HUES64 (cell line): ENCODE measurements around the gene GAGE12E. TPM values are rescaled to one million over a fixed set of nuclear protein-coding genes. Genes with fewer than 3 reads are reported as not detected.
"Not testable (repeated sequence)": the region's sequence is repeated elsewhere in the genome, so short reads cannot be mapped to it uniquely, and the experiment has no call there.

Experiments used
- H3K27ac ChIP-seq: 2 replicates; pipeline ENCODE4 v1.7.0; 2013; ENCODE audit warnings: low read depth, low read length, inconsistent platforms
- H3K27me3 ChIP-seq: 2 replicates; pipeline ENCODE4 v1.6.1; 2013; ENCODE audit warnings: mild to moderate bottlenecking, low read length; ENCODE audit not compliant: insufficient read depth
- H3K36me3 ChIP-seq: 2 replicates; pipeline ENCODE4 v1.6.1; 2013; ENCODE audit warnings: mild to moderate bottlenecking, low read length; ENCODE audit not compliant: insufficient read depth
- H3K4me1 ChIP-seq: 2 replicates; pipeline ENCODE4 v1.6.1; 2013; ENCODE audit warnings: mild to moderate bottlenecking, low read length, moderate library complexity; ENCODE audit not compliant: insufficient read depth
- H3K4me3 ChIP-seq: 2 replicates; pipeline ENCODE4 v1.5.1; 2013; ENCODE audit warnings: mild to moderate bottlenecking, low read length, moderate library complexity
- H3K9ac ChIP-seq: 2 replicates; pipeline ENCODE4 v1.6.1; 2013; ENCODE audit warnings: mild to moderate bottlenecking, low read depth, low read length
- H3K9me3 ChIP-seq: 2 replicates; pipeline ENCODE4 v1.6.1; 2013; ENCODE audit warnings: low read depth, low read length; ENCODE audit not compliant: insufficient read depth
- whole genome bisulfite sequencing: fragments of 150-250, 120-280 bp; methylation state at CpG from one replicate; pipeline ENCODE4 v1.1.7; 2013; ENCODE audit warnings: missing lambda C conversion rate; 5-methylcytosine and 5-hydroxymethylcytosine counted together
- polyA plus RNA-seq, 2 experiments: library from polyadenylated mRNA; stranded (reverse); fragments of 50-300 nt; gene quantifications; one replicate each; pipeline ENCODE4 v1.2.3, GENCODE V29; 2013

GAGE12E gene, protein sequence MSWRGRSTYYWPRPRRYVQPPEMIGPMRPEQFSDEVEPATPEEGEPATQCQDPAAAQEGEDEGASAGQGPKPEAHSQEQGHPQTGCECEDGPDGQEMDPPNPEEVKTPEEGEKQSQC
- polyA plus RNA-seq (2013, experiment 1 of 2): not detected
- polyA plus RNA-seq (2013, experiment 2 of 2): not detected

DNA sequence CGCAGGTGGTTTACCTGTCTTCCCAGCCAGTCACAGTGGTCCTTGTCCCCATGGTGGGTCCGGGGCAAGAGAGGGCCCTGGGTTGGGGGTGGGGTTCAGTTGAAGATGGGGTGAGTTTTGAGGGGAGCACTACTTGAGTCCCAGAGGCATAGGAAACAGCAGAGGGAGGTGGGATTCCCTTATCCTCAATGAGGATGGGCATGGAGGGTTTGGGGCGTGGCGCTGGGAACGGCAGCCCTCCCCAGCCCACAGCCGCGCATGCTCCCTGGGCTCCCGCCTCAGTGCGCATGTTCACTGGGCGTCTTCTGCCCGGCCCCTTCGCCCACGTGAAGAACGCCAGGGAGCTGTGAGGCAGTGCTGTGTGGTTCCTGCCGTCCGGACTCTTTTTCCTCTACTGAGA, at the start of gene GAGE12E:
GAGE12E (plus strand) TSS at position 301 of the 400 bp plus-strand sequence. CDS start 1,155 bp downstream, outside the sequence.
- not testable (repeated sequence) for H3K9me3 ChIP-seq, H3K27ac ChIP-seq, H3K4me1 ChIP-seq, H3K4me3 ChIP-seq, H3K27me3 ChIP-seq, H3K9ac ChIP-seq, H3K36me3 ChIP-seq
- WGBS: no CpG with 5 or more reads among the region's 16 CpGs

DNA sequence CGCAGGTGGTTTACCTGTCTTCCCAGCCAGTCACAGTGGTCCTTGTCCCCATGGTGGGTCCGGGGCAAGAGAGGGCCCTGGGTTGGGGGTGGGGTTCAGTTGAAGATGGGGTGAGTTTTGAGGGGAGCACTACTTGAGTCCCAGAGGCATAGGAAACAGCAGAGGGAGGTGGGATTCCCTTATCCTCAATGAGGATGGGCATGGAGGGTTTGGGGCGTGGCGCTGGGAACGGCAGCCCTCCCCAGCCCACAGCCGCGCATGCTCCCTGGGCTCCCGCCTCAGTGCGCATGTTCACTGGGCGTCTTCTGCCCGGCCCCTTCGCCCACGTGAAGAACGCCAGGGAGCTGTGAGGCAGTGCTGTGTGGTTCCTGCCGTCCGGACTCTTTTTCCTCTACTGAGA, 19.2 kb upstream of the GAGE12E start, which contains the start of gene GAGE12C:
GAGE12C (plus strand) TSS at position 301 of the 400 bp plus-strand sequence. CDS start 1,155 bp downstream, outside the sequence.
- H3K27me3 ChIP-seq, H3K27ac ChIP-seq, H3K4me1 ChIP-seq, H3K4me3 ChIP-seq, H3K9ac ChIP-seq, H3K9me3 ChIP-seq, H3K36me3 ChIP-seq: not testable (repeated sequence)
- no CpG with 5 or more reads among the region's 16 CpGs for WGBS

DNA sequence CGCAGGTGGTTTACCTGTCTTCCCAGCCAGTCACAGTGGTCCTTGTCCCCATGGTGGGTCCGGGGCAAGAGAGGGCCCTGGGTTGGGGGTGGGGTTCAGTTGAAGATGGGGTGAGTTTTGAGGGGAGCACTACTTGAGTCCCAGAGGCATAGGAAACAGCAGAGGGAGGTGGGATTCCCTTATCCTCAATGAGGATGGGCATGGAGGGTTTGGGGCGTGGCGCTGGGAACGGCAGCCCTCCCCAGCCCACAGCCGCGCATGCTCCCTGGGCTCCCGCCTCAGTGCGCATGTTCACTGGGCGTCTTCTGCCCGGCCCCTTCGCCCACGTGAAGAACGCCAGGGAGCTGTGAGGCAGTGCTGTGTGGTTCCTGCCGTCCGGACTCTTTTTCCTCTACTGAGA, 9.7 kb upstream of the GAGE12E start, which contains the start of gene GAGE12D:
GAGE12D (plus strand) TSS at position 301 of the 400 bp plus-strand sequence. CDS start 1,155 bp downstream, outside the sequence.
- H3K9me3 ChIP-seq, H3K9ac ChIP-seq, H3K4me1 ChIP-seq, H3K4me3 ChIP-seq, H3K27me3 ChIP-seq, H3K36me3 ChIP-seq, H3K27ac ChIP-seq: not testable (repeated sequence)
- no CpG with 5 or more reads among the region's 16 CpGs for WGBS

DNA sequence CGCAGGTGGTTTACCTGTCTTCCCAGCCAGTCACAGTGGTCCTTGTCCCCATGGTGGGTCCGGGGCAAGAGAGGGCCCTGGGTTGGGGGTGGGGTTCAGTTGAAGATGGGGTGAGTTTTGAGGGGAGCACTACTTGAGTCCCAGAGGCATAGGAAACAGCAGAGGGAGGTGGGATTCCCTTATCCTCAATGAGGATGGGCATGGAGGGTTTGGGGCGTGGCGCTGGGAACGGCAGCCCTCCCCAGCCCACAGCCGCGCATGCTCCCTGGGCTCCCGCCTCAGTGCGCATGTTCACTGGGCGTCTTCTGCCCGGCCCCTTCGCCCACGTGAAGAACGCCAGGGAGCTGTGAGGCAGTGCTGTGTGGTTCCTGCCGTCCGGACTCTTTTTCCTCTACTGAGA, 9.5 kb downstream of the GAGE12E start, which contains the start of gene GAGE12F:
GAGE12F (plus strand) TSS at position 301 of the 400 bp plus-strand sequence. CDS start 1,155 bp downstream, outside the sequence.
- H3K9me3 ChIP-seq, H3K27me3 ChIP-seq, H3K4me3 ChIP-seq, H3K9ac ChIP-seq, H3K36me3 ChIP-seq, H3K27ac ChIP-seq, H3K4me1 ChIP-seq: not testable (repeated sequence)
- no CpG with 5 or more reads among the region's 16 CpGs for WGBS

DNA sequence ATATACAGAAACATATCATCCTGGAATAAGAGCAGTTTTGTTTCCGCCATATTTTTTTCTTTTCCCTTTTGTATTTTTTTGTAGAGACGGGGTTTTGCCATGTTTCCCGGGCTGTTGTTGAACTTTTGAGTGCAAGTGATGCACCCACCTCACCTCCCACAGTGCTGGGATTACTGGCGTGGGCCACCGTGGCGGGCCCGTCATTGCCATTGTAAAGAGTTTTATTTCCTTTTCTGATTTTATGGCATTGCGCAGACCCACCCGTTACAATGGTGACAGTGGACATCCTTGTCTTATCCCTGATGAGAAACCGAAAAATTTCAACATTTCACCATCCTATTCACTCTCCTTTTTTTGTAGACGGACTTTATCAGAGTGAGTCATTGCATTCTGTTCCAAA, 17.6 kb downstream of the GAGE12E start:
- H3K9me3 ChIP-seq, H3K4me3 ChIP-seq, H3K4me1 ChIP-seq, H3K27ac ChIP-seq, H3K9ac ChIP-seq, H3K36me3 ChIP-seq, H3K27me3 ChIP-seq: not testable (repeated sequence)
- no CpG with 5 or more reads among the region's 11 CpGs for WGBS

DNA sequence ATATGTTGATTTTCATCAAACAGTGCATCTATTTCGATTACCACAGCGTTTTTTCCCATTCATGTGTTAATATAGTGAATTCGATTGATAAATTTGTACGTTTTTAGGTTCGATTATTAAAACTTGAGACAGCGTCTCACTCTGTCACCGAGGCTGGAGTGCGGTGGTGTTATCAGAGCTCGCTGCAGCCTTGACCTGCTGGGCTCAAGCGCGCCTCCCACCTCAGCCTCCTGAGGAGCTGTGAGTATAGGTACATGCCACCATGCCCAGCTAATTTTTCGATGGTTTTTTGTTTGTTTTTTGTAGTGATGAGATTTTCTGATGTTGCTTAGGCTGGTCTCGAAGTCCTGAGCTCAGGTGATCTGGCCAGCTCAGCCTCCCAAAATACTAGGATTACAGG, 18.1 kb downstream of the GAGE12E start:
- not testable (repeated sequence) for H3K36me3 ChIP-seq
- 97% methylated on average over 6 of the region's 13 CpGs for WGBS

DNA sequence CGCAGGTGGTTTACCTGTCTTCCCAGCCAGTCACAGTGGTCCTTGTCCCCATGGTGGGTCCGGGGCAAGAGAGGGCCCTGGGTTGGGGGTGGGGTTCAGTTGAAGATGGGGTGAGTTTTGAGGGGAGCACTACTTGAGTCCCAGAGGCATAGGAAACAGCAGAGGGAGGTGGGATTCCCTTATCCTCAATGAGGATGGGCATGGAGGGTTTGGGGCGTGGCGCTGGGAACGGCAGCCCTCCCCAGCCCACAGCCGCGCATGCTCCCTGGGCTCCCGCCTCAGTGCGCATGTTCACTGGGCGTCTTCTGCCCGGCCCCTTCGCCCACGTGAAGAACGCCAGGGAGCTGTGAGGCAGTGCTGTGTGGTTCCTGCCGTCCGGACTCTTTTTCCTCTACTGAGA, 19.0 kb downstream of the GAGE12E start, which contains the start of gene GAGE12G:
GAGE12G (plus strand) TSS at position 301 of the 400 bp plus-strand sequence. CDS start 1,155 bp downstream, outside the sequence.
- H3K4me3 ChIP-seq, H3K9me3 ChIP-seq, H3K27me3 ChIP-seq, H3K4me1 ChIP-seq, H3K9ac ChIP-seq, H3K27ac ChIP-seq, H3K36me3 ChIP-seq: not testable (repeated sequence)
- WGBS: no CpG with 5 or more reads among the region's 16 CpGs

More for the DNA sequence above, 18.1 kb downstream of the GAGE12E start:
- H3K9me3 ChIP-seq, H3K4me3 ChIP-seq, H3K9ac ChIP-seq, H3K27ac ChIP-seq, H3K4me1 ChIP-seq, H3K27me3 ChIP-seq: not testable (repeated sequence)

DNA sequence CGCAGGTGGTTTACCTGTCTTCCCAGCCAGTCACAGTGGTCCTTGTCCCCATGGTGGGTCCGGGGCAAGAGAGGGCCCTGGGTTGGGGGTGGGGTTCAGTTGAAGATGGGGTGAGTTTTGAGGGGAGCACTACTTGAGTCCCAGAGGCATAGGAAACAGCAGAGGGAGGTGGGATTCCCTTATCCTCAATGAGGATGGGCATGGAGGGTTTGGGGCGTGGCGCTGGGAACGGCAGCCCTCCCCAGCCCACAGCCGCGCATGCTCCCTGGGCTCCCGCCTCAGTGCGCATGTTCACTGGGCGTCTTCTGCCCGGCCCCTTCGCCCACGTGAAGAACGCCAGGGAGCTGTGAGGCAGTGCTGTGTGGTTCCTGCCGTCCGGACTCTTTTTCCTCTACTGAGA, 28.6 kb downstream of the GAGE12E start, which contains the start of gene GAGE12H:
GAGE12H (plus strand) TSS at position 301 of the 400 bp plus-strand sequence. CDS start 1,155 bp downstream, outside the sequence.
- no CpG with 5 or more reads among the region's 16 CpGs for WGBS
- not testable (repeated sequence) for H3K4me1 ChIP-seq, H3K4me3 ChIP-seq, H3K27ac ChIP-seq, H3K27me3 ChIP-seq, H3K36me3 ChIP-seq, H3K9me3 ChIP-seq, H3K9ac ChIP-seq

DNA sequence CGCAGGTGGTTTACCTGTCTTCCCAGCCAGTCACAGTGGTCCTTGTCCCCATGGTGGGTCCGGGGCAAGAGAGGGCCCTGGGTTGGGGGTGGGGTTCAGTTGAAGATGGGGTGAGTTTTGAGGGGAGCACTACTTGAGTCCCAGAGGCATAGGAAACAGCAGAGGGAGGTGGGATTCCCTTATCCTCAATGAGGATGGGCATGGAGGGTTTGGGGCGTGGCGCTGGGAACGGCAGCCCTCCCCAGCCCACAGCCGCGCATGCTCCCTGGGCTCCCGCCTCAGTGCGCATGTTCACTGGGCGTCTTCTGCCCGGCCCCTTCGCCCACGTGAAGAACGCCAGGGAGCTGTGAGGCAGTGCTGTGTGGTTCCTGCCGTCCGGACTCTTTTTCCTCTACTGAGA, 38.1 kb downstream of the GAGE12E start, which contains the start of gene GAGE2A:
GAGE2A (plus strand) TSS at position 301 of the 400 bp plus-strand sequence. CDS start 1,155 bp downstream, outside the sequence.
- H3K9ac ChIP-seq, H3K36me3 ChIP-seq, H3K27me3 ChIP-seq, H3K4me3 ChIP-seq, H3K9me3 ChIP-seq, H3K4me1 ChIP-seq, H3K27ac ChIP-seq: not testable (repeated sequence)
- WGBS: no CpG with 5 or more reads among the region's 16 CpGs

DNA sequence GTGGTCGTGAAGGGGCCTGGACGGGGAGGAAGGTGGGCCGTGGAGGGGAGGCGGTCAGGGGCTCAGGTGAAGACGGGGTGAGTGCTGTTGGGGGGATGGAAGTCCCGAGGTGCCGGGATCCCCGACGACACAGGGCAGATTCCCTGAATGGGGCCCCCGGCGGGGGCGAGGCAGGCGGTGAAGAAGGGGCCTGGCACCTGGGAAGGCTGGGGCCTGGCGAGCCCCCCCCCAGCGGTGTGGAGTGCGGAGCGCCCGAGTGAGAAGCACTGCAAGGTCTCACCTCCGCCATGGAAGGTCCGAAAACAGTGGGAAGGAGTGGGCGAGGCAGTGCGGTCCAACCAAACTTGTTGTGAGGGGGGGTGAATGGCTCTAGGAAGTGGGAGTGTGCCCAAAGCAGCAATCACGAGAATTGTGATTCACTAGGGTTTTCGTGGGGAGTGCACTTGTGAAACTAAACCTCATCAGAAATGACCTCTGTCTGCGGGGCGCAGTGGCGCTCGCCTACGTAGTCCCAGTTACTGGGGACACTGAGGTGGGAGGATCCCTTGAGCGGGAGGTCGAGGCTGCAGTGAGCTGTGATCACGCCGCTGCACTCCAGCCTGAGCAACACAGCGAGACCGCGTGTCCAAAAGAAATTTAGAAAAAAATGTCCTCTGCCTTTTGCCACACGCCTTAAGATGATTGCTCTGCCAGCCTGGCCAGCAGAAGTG, 38.8 kb downstream of the GAGE12E start:
- H3K9ac ChIP-seq, H3K4me3 ChIP-seq: not testable (repeated sequence)
- WGBS: 93% methylated on average over 19 of the region's 37 CpGs

DNA sequence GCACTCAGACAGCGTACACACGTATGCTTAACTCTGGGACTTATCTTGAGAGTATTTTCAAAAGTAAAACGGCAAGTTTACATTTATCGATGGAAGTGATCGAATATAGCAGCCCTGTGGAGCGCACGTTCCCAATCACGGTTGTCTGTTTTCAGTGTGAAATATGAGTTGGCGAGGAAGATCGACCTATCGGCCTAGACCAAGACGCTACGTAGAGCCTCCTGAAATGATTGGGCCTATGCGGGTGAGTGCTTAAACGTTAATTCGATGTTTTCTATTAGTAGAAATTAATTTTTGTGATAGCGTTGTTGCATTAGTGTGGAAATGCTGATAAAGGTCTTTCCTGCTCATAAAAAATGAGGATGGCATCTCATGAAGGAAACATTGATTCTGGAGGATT, 39.4 kb downstream of the GAGE12E start:
- H3K4me3 ChIP-seq, H3K27ac ChIP-seq, H3K9ac ChIP-seq, H3K9me3 ChIP-seq, H3K36me3 ChIP-seq, H3K4me1 ChIP-seq, H3K27me3 ChIP-seq: not testable (repeated sequence)
- WGBS: 93% methylated on average over 13 of the region's 17 CpGs

More for the DNA sequence above, 38.8 kb downstream of the GAGE12E start:
- H3K27me3 ChIP-seq, H3K27ac ChIP-seq, H3K9me3 ChIP-seq, H3K36me3 ChIP-seq, H3K4me1 ChIP-seq: not testable (repeated sequence)
